ENCODE data around the gene BLNK. TPM values are rescaled to one million over a fixed set of nuclear protein-coding genes. Genes with fewer than 3 reads are reported as not detected.

The BLNK gene
- polyA plus RNA-seq, 1 of the 3 experiments (the other 2 are of a cell fraction): not detected

GRCh38 chr10:96244354-96244753 lies 27.0 kb downstream of the BLNK start:
- POLR2A ChIA-PET: no interaction called here
- no peak for DNase-seq
- Histone ChIP-seq H3F3A (replicated peaks; ENCODE audit: insufficient read depth) (no peaks in the 10 kb centered on the region), H4K20me1 (ENCODE audit: insufficient read depth) (no peaks in the 10 kb centered on the region), H3K9ac (no peak overlapping the region), H3K27me3 (ENCODE audit: insufficient read depth) (no peaks in the 10 kb centered on the region), H3K36me3 (replicated peaks in 1 of 2; ENCODE audit: control insufficient read depth in 1 of 2, insufficient read depth in 2 of 2, low read length in 1 of 2) (no peaks in the 10 kb centered on the region), H3K4me3 (ENCODE audit: low read depth in 2 of 2, low read length in 1 of 2) (no peak overlapping the region), H3K27ac (ENCODE audit: low read depth in 2 of 2, low read length in 1 of 2) (no peak overlapping the region), H3K9me3 (no peaks in the 10 kb centered on the region), H2AFZ (ENCODE audit: low read depth) (no peak overlapping the region), H3K4me2 (no peak overlapping the region), H3K4me1 (ENCODE audit: control insufficient read depth in 1 of 2, insufficient read depth in 2 of 2, low read depth in 1 of 2, low read length in 1 of 2) (no peaks in the 10 kb centered on the region), H3K9me2 (no peaks in the 10 kb centered on the region), H3K79me2 (ENCODE audit: insufficient read depth) (no peaks in the 10 kb centered on the region)
- CTCF ChIA-PET: interaction anchor here (2.9 kb wide), 1 partner anchor 15 kb away, joined by 11 read pairs; no protein-coding TSS in a partner anchor
- 47% methylated on average over 7 of the region's 7 CpGs for WGBS (ENCODE audit: low lambda C conversion rate)
- TF ChIP-seq JUND (IDR thresholded peaks at IDR 0.05) (no peak), GATA2 (CRISPR knock-in tag; IDR thresholded peaks at IDR 0.05) (no peak)

DNA sequence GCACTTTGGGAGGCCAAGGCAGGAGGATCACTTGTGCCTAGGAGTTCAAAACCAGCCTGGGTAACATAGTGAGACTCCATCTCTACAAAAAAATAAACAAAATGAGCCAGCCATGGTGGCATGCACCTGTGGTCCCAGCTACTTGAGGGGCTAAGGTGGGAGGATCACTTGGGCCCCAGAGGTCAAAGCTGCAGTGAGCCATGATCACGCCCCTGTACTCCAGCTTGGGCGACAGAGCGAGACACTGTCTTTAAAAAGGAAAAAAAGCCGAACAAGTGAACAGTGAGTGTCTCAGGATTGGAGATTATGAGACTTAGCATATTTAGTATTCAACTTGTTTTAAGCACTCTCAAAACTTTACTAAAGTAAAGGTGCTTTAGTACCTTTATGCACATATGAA lies 28.1 kb downstream of the BLNK start:
- no peak overlapping the region for H3K4me3 ChIP-seq (ENCODE audit: low read depth in 2 of 2, low read length in 1 of 2)
- CTCF ChIA-PET: interaction anchor here (1.0 to 2.2 kb wide), 2 partner anchors 14 to 92 kb away, joined by 3 to 9 read pairs; no protein-coding TSS in a partner anchor

DNA sequence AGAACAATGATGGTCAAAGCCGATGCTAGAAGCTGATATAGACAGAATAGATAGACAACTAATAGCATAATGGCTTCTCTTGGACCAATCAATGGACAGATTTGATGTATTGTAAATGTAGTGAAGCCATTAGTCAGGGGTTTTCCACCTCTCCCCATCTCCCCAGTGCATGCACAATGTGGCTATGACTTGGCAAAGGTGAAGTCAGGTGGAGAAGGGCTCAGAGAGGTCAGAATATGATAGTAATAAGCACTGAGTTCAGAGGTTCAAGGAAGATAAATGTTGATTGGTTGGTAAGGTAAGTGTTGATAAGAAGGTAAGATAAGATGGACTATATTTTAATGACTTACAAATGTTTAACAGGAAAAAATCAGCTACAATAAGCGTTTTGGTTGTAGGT lies 28.5 kb downstream of the BLNK start:
- Histone ChIP-seq H3F3A (replicated peaks; ENCODE audit: insufficient read depth) (no peaks in the 10 kb centered on the region), H3K27ac (ENCODE audit: low read depth in 2 of 2, low read length in 1 of 2) (no peak overlapping the region), H3K4me3 (ENCODE audit: low read depth in 2 of 2, low read length in 1 of 2) (no peak overlapping the region), H3K79me2 (ENCODE audit: insufficient read depth) (no peaks in the 10 kb centered on the region), H2AFZ (ENCODE audit: low read depth) (no peak overlapping the region), H3K9ac (no peak overlapping the region), H3K4me2 (no peak overlapping the region), H4K20me1 (ENCODE audit: insufficient read depth) (no peaks in the 10 kb centered on the region), H3K36me3 (replicated peaks in 1 of 2; ENCODE audit: control insufficient read depth in 1 of 2, insufficient read depth in 2 of 2, low read length in 1 of 2) (no peaks in the 10 kb centered on the region), H3K27me3 (ENCODE audit: insufficient read depth) (no peaks in the 10 kb centered on the region), H3K9me2 (no peaks in the 10 kb centered on the region), H3K9me3 (no peaks in the 10 kb centered on the region), H3K4me1 (ENCODE audit: control insufficient read depth in 1 of 2, insufficient read depth in 2 of 2, low read depth in 1 of 2, low read length in 1 of 2) (no peaks in the 10 kb centered on the region)
- no peak for DNase-seq
- TF ChIP-seq, protein P1, sequence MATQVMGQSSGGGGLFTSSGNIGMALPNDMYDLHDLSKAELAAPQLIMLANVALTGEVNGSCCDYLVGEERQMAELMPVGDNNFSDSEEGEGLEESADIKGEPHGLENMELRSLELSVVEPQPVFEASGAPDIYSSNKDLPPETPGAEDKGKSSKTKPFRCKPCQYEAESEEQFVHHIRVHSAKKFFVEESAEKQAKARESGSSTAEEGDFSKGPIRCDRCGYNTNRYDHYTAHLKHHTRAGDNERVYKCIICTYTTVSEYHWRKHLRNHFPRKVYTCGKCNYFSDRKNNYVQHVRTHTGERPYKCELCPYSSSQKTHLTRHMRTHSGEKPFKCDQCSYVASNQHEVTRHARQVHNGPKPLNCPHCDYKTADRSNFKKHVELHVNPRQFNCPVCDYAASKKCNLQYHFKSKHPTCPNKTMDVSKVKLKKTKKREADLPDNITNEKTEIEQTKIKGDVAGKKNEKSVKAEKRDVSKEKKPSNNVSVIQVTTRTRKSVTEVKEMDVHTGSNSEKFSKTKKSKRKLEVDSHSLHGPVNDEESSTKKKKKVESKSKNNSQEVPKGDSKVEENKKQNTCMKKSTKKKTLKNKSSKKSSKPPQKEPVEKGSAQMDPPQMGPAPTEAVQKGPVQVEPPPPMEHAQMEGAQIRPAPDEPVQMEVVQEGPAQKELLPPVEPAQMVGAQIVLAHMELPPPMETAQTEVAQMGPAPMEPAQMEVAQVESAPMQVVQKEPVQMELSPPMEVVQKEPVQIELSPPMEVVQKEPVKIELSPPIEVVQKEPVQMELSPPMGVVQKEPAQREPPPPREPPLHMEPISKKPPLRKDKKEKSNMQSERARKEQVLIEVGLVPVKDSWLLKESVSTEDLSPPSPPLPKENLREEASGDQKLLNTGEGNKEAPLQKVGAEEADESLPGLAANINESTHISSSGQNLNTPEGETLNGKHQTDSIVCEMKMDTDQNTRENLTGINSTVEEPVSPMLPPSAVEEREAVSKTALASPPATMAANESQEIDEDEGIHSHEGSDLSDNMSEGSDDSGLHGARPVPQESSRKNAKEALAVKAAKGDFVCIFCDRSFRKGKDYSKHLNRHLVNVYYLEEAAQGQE (IDR thresholded peaks at IDR 0.05; ENCODE audit: low read depth, low read length): no peak
- TF ChIP-seq EP300 (IDR thresholded peaks at IDR 0.05; ENCODE audit: borderline replicate concordance in 1 of 2, low read depth in 1 of 2, low read length in 1 of 2) (no peak), YY1 (IDR thresholded peaks at IDR 0.05; ENCODE audit: low read depth) (no peak), RFX5 (IDR thresholded peaks at IDR 0.05; ENCODE audit: low read length) (no peak), TEAD4 (IDR thresholded peaks at IDR 0.05; ENCODE audit: borderline replicate concordance, insufficient read depth) (no peak), EZH2phosphoT487 (IDR thresholded peaks at IDR 0.05; ENCODE audit: borderline replicate concordance, low read depth) (no peak), NRF1 (IDR thresholded peaks at IDR 0.05; ENCODE audit: low read depth, low read length) (no peak), FOSL2 (IDR thresholded peaks at IDR 0.05; ENCODE audit: borderline replicate concordance, low read depth) (no peak), TCF12 (IDR thresholded peaks at IDR 0.05) (no peak), JUND (IDR thresholded peaks at IDR 0.05) (no peak), RXRA (IDR thresholded peaks at IDR 0.05; ENCODE audit: borderline replicate concordance, low read depth) (no peak), SIN3A (IDR thresholded peaks at IDR 0.05; ENCODE audit: borderline replicate concordance, low read depth, low read length) (no peak), ELF1 (IDR thresholded peaks at IDR 0.05) (no peak)
- TF ChIP-seq, protein P2, sequence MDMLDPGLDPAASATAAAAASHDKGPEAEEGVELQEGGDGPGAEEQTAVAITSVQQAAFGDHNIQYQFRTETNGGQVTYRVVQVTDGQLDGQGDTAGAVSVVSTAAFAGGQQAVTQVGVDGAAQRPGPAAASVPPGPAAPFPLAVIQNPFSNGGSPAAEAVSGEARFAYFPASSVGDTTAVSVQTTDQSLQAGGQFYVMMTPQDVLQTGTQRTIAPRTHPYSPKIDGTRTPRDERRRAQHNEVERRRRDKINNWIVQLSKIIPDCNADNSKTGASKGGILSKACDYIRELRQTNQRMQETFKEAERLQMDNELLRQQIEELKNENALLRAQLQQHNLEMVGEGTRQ (IDR thresholded peaks at IDR 0.05; ENCODE audit: borderline replicate concordance, low read depth, low read length): no peak
- TF ChIP-seq, protein P3, sequence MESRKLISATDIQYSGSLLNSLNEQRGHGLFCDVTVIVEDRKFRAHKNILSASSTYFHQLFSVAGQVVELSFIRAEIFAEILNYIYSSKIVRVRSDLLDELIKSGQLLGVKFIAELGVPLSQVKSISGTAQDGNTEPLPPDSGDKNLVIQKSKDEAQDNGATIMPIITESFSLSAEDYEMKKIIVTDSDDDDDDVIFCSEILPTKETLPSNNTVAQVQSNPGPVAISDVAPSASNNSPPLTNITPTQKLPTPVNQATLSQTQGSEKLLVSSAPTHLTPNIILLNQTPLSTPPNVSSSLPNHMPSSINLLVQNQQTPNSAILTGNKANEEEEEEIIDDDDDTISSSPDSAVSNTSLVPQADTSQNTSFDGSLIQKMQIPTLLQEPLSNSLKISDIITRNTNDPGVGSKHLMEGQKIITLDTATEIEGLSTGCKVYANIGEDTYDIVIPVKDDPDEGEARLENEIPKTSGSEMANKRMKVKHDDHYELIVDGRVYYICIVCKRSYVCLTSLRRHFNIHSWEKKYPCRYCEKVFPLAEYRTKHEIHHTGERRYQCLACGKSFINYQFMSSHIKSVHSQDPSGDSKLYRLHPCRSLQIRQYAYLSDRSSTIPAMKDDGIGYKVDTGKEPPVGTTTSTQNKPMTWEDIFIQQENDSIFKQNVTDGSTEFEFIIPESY (IDR thresholded peaks at IDR 0.05; ENCODE audit: borderline replicate concordance, low read depth): no peak
- ChIA-PET CTCF (interaction anchor here (1.0 to 2.2 kb wide), 2 partner anchors 13 to 92 kb away, joined by 3 to 9 read pairs; no protein-coding TSS in a partner anchor), POLR2A (no interaction called here)
- 16% methylated on average over 2 of the region's 2 CpGs for WGBS (ENCODE audit: low lambda C conversion rate)

More for the DNA sequence above, 28.1 kb downstream of the BLNK start:
- no peaks in the 10 kb centered on the region for H3K4me1 ChIP-seq (ENCODE audit: control insufficient read depth in 1 of 2, insufficient read depth in 2 of 2, low read depth in 1 of 2, low read length in 1 of 2)
- no peaks in the 10 kb centered on the region for H3K27me3 ChIP-seq (ENCODE audit: insufficient read depth)
- no peak overlapping the region for H3K4me2 ChIP-seq
- H3F3A ChIP-seq (replicated peaks; ENCODE audit: insufficient read depth): no peaks in the 10 kb centered on the region
- H3K9me3 ChIP-seq: no peaks in the 10 kb centered on the region
- POLR2A ChIA-PET: no interaction called here
- no peak for TF ChIP-seq EZH2phosphoT487 (IDR thresholded peaks at IDR 0.05; ENCODE audit: borderline replicate concordance, low read depth)
- DNase-seq: no peak
- H3K27ac ChIP-seq (ENCODE audit: low read depth in 2 of 2, low read length in 1 of 2): no peak overlapping the region
- H3K79me2 ChIP-seq (ENCODE audit: insufficient read depth): no peaks in the 10 kb centered on the region
- H2AFZ ChIP-seq (ENCODE audit: low read depth): no peak overlapping the region
- WGBS (ENCODE audit: low lambda C conversion rate): 71% methylated on average over 4 of the region's 4 CpGs
- no peaks in the 10 kb centered on the region for H3K36me3 ChIP-seq (replicated peaks in 1 of 2; ENCODE audit: control insufficient read depth in 1 of 2, insufficient read depth in 2 of 2, low read length in 1 of 2)
- no peaks in the 10 kb centered on the region for H3K9me2 ChIP-seq
- no peak overlapping the region for H3K9ac ChIP-seq
- H4K20me1 ChIP-seq (ENCODE audit: insufficient read depth): no peaks in the 10 kb centered on the region

All from SK-N-SH (cell line).